Keratinocyte (primary cell): Measurements from ENCODE around the gene NR1H3.

Source experiments
- CTCF ChIP-seq, 3 experiments: IDR thresholded peaks in 1 of 3; conservative IDR thresholded peaks in 1 of 3; optimal IDR thresholded peaks in 1 of 3; 2 replicates in 2 of 3; 3 replicates in 1 of 3; pipeline versions ENCODE3 to v1.5.1; 2011; ENCODE audit warnings: low read length in 3 of 3, mild to moderate bottlenecking in 3 of 3, moderate library complexity in 2 of 3, control low read depth in 1 of 3, inconsistent platforms in 1 of 3; ENCODE audit not compliant: insufficient read depth in 2 of 3; ENCODE audit errors: extremely low read depth in 1 of 3
- EZH2 ChIP-seq: IDR thresholded peaks from one replicate; pipeline ENCODE4 v1.6.1; 2012; ENCODE audit warnings: inconsistent platforms, mild to moderate bottlenecking, low read length, moderate library complexity

- no peak for TF ChIP-seq CTCF (optimal IDR thresholded peaks at IDR 0.05 in 1 of 3, IDR thresholded peaks at IDR 0.05 in 1 of 3, conservative IDR thresholded peaks at IDR 0.05 in 1 of 3; ENCODE audit: extremely low read depth in 1 of 3, insufficient read depth in 2 of 3, low read length in 3 of 3)
- no peak for TF ChIP-seq EZH2
Measured at GRCh38 chr11:47308050-47308823, 50.4 kb downstream of the NR1H3 start.
